Measurements from ENCODE around the gene HCRTR1. TPM values are rescaled to one million over a fixed set of nuclear protein-coding genes. Genes with fewer than 3 reads are reported as not detected.

HCRTR1 gene
- not detected for total RNA-seq
- not detected for polyA plus RNA-seq
- total RNA-seq = not detected

- intact Hi-C loops (cut with micrococcal nuclease) = no loop called here
- POLR2A ChIA-PET = no interaction called here
- Histone ChIP-seq H3K4me3 (ENCODE audit: low read length) (peak within 1 kb of the TSS; percentile 24), H3K27me3 (ENCODE audit: control insufficient read depth in 2 of 2, insufficient read depth in 2 of 2, low read length in 2 of 2) (peaks cover 0 to 3% of the 10 kb centered on the region in 2 donors), H3K4me1 (ENCODE audit: control insufficient read depth in 2 of 2, insufficient read depth in 2 of 2, low read length in 2 of 2) (no peaks in the 10 kb centered on the region), H3K27ac (ENCODE audit: low read depth, low read length) (no peak within 1 kb of the TSS), H3K36me3 (ENCODE audit: control insufficient read depth in 2 of 3, insufficient read depth in 3 of 3, low read length in 3 of 3) (no peaks in the 10 kb centered on the region), H3K9me3 (ENCODE audit: control insufficient read depth in 2 of 3, low read length in 3 of 3) (no peaks in the 10 kb centered on the region)
- ATAC-seq (peak; percentile 18), DNase-seq (no peak)
- CTCF ChIA-PET = interaction anchor here (1.4 kb wide), 1 partner anchor 8 kb away, joined by 3 read pairs; no protein-coding TSS in a partner anchor
- Mint-ChIP-seq H3K36me3 (no peaks in the 10 kb centered on the region), H3K4me1 (peaks cover 0 to 10% (median 5%) of the 10 kb centered on the region in 7 donors), H3K27me3 (peaks cover 29 to 37% (median 33%) of the 10 kb centered on the region in 5 donors), H3K27ac (peak within 1 kb of the TSS in 1 of 9 donors; percentile 59), H3K9me3 (no peaks in the 10 kb centered on the region), H3K4me3 (peak within 1 kb of the TSS; percentile 29 to 86 (median 74))
Measured at GRCh38 chr1:31617218-31617915, at the start of gene HCRTR1. Gene HCRTR1 (plus strand): TSS chr1:31617689. CDS start chr1:31619193, 1,504 bp downstream.

DNA sequence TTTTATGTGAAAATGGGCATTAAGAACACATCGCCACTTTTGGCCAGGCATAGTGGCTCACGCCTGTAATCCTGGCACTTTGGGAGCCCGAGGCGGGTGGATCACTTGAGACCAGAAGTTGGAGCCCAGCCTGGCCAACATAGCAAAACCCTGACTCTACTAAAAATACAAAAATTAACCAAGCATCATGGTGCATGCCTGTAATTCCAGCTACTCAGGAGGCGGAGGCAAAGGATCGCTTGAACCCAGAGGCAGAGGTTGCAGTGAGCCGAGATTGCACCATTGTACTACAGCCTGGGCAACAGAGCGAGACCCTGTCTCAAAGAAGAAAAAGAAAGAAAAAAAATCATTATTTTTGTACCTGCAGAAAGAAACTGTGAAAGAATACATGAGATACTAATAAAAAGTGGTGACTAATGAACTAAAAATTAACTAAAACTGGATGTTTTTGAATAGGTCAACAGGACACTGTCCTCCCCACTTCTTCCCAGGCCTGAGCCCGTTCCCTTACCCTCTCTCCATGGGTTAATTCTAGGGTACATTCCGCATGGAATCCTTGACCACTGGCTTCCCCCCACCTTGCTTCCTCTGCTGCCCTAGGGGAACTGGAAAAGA is 49.4 kb upstream of the HCRTR1 start:
- H3K9me3 ChIP-seq (ENCODE audit: control insufficient read depth in 2 of 3, low read length in 3 of 3) = no peaks in the 10 kb centered on the region
- H3K27ac Mint-ChIP-seq = no peak overlapping the region
- ChIA-PET POLR2A (no interaction called here), CTCF (no interaction called here)
- DNase-seq (no peak), ATAC-seq (no peak)
- H3K4me3 Mint-ChIP-seq = no peak overlapping the region
- no peak overlapping the region for H3K4me3 ChIP-seq (ENCODE audit: low read length)
- no peaks in the 10 kb centered on the region for H3K4me1 Mint-ChIP-seq
- intact Hi-C loops (cut with micrococcal nuclease) = loop anchor here in 1 of 2 donors (10.0 kb wide), 1 partner anchor 847 kb away; no protein-coding TSS in a partner anchor
- H3K36me3 Mint-ChIP-seq = no peaks in the 10 kb centered on the region
- H3K4me1 ChIP-seq (ENCODE audit: control insufficient read depth in 2 of 2, insufficient read depth in 2 of 2, low read length in 2 of 2) = no peaks in the 10 kb centered on the region
- H3K36me3 ChIP-seq (ENCODE audit: control insufficient read depth in 2 of 3, insufficient read depth in 3 of 3, low read length in 3 of 3) = no peaks in the 10 kb centered on the region
- peaks cover 0 to 27% (median 7%) of the 10 kb centered on the region in 5 donors for H3K27me3 Mint-ChIP-seq
- no peaks in the 10 kb centered on the region for H3K9me3 Mint-ChIP-seq
- no peaks in the 10 kb centered on the region for H3K27me3 ChIP-seq (ENCODE audit: control insufficient read depth in 2 of 2, insufficient read depth in 2 of 2, low read length in 2 of 2)
- no peak overlapping the region for H3K27ac ChIP-seq (ENCODE audit: low read depth, low read length)

- ChIA-PET POLR2A (no interaction called here), CTCF (interaction anchor here (1.0 kb wide), 2 partner anchors 9 to 220 kb away, joined by 3 to 4 read pairs; no protein-coding TSS in a partner anchor)
- ATAC-seq (no peak), DNase-seq (peak in 1 of 9 donors; percentile 14)
- Histone ChIP-seq H3K27ac (ENCODE audit: low read depth, low read length) (no peak overlapping the region), H3K9me3 (ENCODE audit: control insufficient read depth in 2 of 3, low read length in 3 of 3) (no peaks in the 10 kb centered on the region), H3K4me3 (ENCODE audit: low read length) (no peak overlapping the region), H3K36me3 (ENCODE audit: control insufficient read depth in 2 of 3, insufficient read depth in 3 of 3, low read length in 3 of 3) (no peaks in the 10 kb centered on the region), H3K4me1 (ENCODE audit: control insufficient read depth in 2 of 2, insufficient read depth in 2 of 2, low read length in 2 of 2) (no peaks in the 10 kb centered on the region), H3K27me3 (ENCODE audit: control insufficient read depth in 2 of 2, insufficient read depth in 2 of 2, low read length in 2 of 2) (no peaks in the 10 kb centered on the region)
- H3K36me3 Mint-ChIP-seq = no peaks in the 10 kb centered on the region
- peaks cover 0 to 1% (median 0%) of the 10 kb centered on the region in 11 donors for H3K9me3 Mint-ChIP-seq
- intact Hi-C loops (cut with micrococcal nuclease) = loop anchor here in 1 of 2 donors (10.0 kb wide), 1 partner anchor 846 kb away; no protein-coding TSS in a partner anchor
- no peak overlapping the region for H3K27ac Mint-ChIP-seq
- H3K4me3 Mint-ChIP-seq = no peak overlapping the region
- H3K4me1 Mint-ChIP-seq = no peaks in the 10 kb centered on the region
- H3K27me3 Mint-ChIP-seq = peaks cover under 1 to 27% (median 5%) of the 10 kb centered on the region in 5 donors
Measured at GRCh38 chr1:31568895-31569595, 48.4 kb upstream of the HCRTR1 start.

DNA sequence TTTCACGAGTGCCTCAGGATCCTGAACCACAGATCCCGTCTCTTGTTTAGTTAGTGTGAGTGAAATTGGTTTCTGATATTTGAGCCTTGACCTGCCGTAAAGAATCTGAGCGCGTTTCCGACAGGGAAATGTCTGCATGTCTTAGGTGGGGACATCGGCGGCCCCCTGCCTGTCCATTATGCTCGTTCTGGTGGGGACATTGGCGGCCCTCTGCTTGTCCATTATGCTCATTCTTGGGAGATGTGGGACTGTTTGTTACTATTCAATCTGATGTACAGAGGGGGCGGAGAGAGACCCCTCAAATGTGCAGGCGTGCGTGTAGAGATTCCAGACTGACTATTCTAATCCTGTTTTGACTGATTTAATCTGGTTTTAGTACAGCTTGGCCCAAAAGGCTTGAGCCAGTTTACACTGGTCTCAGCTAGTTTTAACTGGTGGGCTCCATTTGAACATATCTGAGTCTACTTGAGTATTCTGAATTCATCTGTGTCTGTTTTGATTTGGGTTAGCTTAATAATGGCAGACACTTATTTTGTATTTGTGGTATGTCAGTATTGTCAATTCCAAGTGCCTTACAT is 47.8 kb upstream of the HCRTR1 start:
- ChIA-PET CTCF (interaction anchor here (1.0 kb wide), 2 partner anchors 9 to 219 kb away, joined by 3 to 4 read pairs; no protein-coding TSS in a partner anchor), POLR2A (no interaction called here)
- Histone ChIP-seq H3K36me3 (ENCODE audit: control insufficient read depth in 2 of 3, insufficient read depth in 3 of 3, low read length in 3 of 3) (no peaks in the 10 kb centered on the region), H3K27me3 (ENCODE audit: control insufficient read depth in 2 of 2, insufficient read depth in 2 of 2, low read length in 2 of 2) (no peaks in the 10 kb centered on the region), H3K27ac (ENCODE audit: low read depth, low read length) (no peak overlapping the region), H3K9me3 (ENCODE audit: control insufficient read depth in 2 of 3, low read length in 3 of 3) (no peaks in the 10 kb centered on the region), H3K4me3 (ENCODE audit: low read length) (no peak overlapping the region), H3K4me1 (ENCODE audit: control insufficient read depth in 2 of 2, insufficient read depth in 2 of 2, low read length in 2 of 2) (no peaks in the 10 kb centered on the region)
- no peaks in the 10 kb centered on the region for H3K36me3 Mint-ChIP-seq
- peaks cover 0 to under 1% (median 0%) of the 10 kb centered on the region in 7 donors for H3K4me1 Mint-ChIP-seq
- intact Hi-C loops (cut with micrococcal nuclease) = loop anchor here in 1 of 2 donors (10.0 kb wide), 1 partner anchor 845 kb away; no protein-coding TSS in a partner anchor
- ATAC-seq (no peak), DNase-seq (no peak)
- H3K9me3 Mint-ChIP-seq = peaks cover 0 to 3% (median 0%) of the 10 kb centered on the region in 11 donors
- no peak overlapping the region for H3K4me3 Mint-ChIP-seq
- H3K27ac Mint-ChIP-seq = no peak overlapping the region
- peaks cover 7 to 32% (median 9%) of the 10 kb centered on the region in 5 donors for H3K27me3 Mint-ChIP-seq

DNA sequence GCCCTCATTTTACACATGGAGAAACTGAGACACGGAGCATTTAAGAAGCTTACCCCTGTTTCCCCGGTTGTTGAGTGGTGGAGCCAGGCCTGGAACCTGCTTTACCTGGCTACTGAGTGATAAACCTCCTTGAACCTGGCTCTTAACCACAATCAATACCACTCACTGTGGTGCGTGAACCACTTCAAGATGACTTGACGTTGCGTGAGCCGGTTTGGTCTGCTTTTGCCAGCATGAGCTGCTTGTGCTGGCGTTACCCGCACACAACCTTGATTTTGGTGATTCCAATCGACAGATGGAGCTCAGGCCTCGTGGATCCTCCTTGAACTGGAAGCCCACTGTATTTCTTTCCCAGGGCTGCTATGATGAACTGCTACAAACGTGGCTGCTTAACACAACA is 47.3 kb upstream of the HCRTR1 start:
- no peaks in the 10 kb centered on the region for H3K4me1 ChIP-seq (ENCODE audit: control insufficient read depth in 2 of 2, insufficient read depth in 2 of 2, low read length in 2 of 2)
- H3K4me3 Mint-ChIP-seq = no peak overlapping the region
- ChIA-PET POLR2A (no interaction called here), CTCF (no interaction called here)
- H3K27me3 ChIP-seq (ENCODE audit: control insufficient read depth in 2 of 2, insufficient read depth in 2 of 2, low read length in 2 of 2) = no peaks in the 10 kb centered on the region
- peaks cover 0 to 3% (median 0%) of the 10 kb centered on the region in 11 donors for H3K9me3 Mint-ChIP-seq
- H3K4me1 Mint-ChIP-seq = peaks cover 0 to 3% (median 0%) of the 10 kb centered on the region in 7 donors
- H3K27me3 Mint-ChIP-seq = peaks cover 9 to 32% (median 11%) of the 10 kb centered on the region in 5 donors
- H3K9me3 ChIP-seq (ENCODE audit: control insufficient read depth in 2 of 3, low read length in 3 of 3) = no peaks in the 10 kb centered on the region
- intact Hi-C loops (cut with micrococcal nuclease) = no loop called here
- no peaks in the 10 kb centered on the region for H3K36me3 ChIP-seq (ENCODE audit: control insufficient read depth in 2 of 3, insufficient read depth in 3 of 3, low read length in 3 of 3)
- H3K4me3 ChIP-seq (ENCODE audit: low read length) = no peak overlapping the region
- H3K27ac Mint-ChIP-seq = no peak overlapping the region
- H3K36me3 Mint-ChIP-seq = no peaks in the 10 kb centered on the region
- DNase-seq = no peak
- no peak overlapping the region for H3K27ac ChIP-seq (ENCODE audit: low read depth, low read length)
- ATAC-seq = no peak

GRCh38 chr1:31570906-31571305 is 46.6 kb upstream of the HCRTR1 start:
- no peaks in the 10 kb centered on the region for H3K36me3 ChIP-seq (ENCODE audit: control insufficient read depth in 2 of 3, insufficient read depth in 3 of 3, low read length in 3 of 3)
- ChIA-PET POLR2A (no interaction called here), CTCF (no interaction called here)
- H3K27me3 Mint-ChIP-seq = peaks cover 9 to 36% (median 11%) of the 10 kb centered on the region in 5 donors
- no peak overlapping the region for H3K27ac ChIP-seq (ENCODE audit: low read depth, low read length)
- no peaks in the 10 kb centered on the region for H3K36me3 Mint-ChIP-seq
- no peaks in the 10 kb centered on the region for H3K9me3 ChIP-seq (ENCODE audit: control insufficient read depth in 2 of 3, low read length in 3 of 3)
- H3K27ac Mint-ChIP-seq = no peak overlapping the region
- peaks cover 0 to 3% (median 0%) of the 10 kb centered on the region in 7 donors for H3K4me1 Mint-ChIP-seq
- H3K4me1 ChIP-seq (ENCODE audit: control insufficient read depth in 2 of 2, insufficient read depth in 2 of 2, low read length in 2 of 2) = no peaks in the 10 kb centered on the region
- peaks cover 0 to 3% (median 0%) of the 10 kb centered on the region in 11 donors for H3K9me3 Mint-ChIP-seq
- DNase-seq = no peak
- H3K4me3 Mint-ChIP-seq = no peak overlapping the region
- no peak for ATAC-seq
- no peaks in the 10 kb centered on the region for H3K27me3 ChIP-seq (ENCODE audit: control insufficient read depth in 2 of 2, insufficient read depth in 2 of 2, low read length in 2 of 2)
- no peak overlapping the region for H3K4me3 ChIP-seq (ENCODE audit: low read length)
- intact Hi-C loops (cut with micrococcal nuclease) = no loop called here
